ENCODE data around the gene ECEL1.

ECEL1 gene

DNA sequence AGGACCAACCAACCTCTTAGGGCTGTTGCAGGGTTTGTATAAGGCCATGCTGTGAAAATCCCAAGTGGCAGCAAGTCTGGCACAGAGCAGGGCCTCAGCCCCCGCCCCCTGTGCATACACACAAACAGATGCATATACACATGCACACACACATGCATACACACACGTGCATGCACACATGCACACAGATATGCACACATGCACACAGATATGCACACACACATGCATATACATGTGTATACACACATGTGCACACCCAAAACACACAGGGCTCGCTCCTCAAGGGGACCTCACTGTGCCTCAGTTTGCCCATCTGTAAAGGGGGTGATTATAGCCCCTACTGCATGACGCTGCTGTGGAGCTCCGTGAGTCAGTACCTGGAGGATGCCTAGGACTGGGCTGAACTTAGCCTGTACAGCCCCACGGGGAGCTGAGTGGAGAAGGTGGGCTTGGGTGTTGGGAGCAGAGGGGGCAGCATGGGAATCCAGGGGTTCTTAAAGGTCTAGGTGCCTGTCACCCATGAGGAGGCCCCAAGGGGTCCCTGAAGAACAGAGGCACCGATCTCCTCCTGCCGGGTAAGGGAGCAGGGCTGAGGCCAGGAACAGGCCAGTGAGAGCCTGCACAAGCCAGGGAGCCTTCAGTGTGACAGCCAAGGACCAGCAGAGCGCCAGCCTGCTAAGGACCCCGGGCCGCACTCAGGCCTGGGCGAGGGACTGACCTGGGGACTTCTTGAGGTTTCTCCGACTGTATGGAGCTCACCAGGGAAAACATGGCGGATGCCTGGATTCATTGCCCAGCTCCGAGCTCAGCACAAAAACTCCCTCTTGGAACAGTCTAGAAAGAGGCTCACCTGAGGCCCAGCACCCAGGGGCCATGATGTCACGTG lies 55.7 kb downstream of the ECEL1 start:
- no peak for DNase-seq (ENCODE audit: insufficient read length, low spot score)
- FAIRE-seq: no peak
